GM12878 (cell line): ENCODE results near the gene TBCK. TPM values are rescaled to one million over a fixed set of nuclear protein-coding genes. Genes with fewer than 3 reads are reported as not detected.

Experiments
- ATAC-seq: fragments of 200-7000 bp; cut with Tn5 transposase; 3 replicates; pipeline ENCODE4 v1.9.1; 2020; ENCODE audit warnings: mild to moderate bottlenecking, moderate library complexity
- BruUV-seq: library from RNA; stranded (reverse); fragments of 400-500 nt; replicated peaks from 2 replicates; lab custom pipeline; 2021; lab: Mats Ljungman, UMichigan
- CTCF ChIA-PET: fragments of 300-600 bp; sonication (Branson Sonifier 250); formaldehyde crosslinking; extraction: SDS; loops from one replicate; lab custom pipeline; 2021; ENCODE audit warnings: inconsistent platforms; lab: Yijun Ruan, JAX
- POLR2A ChIA-PET: fragments of 350-600 bp; formaldehyde crosslinking; extraction: SDS; loops from one replicate; lab custom pipeline; 2021; ENCODE audit warnings: inconsistent platforms; lab: Charles Lee
- RAD21 ChIA-PET: fragments of 300-600 bp; sonication (Branson Sonifier 250); formaldehyde crosslinking; loops from one replicate; lab custom pipeline; 2023; ENCODE audit warnings: antibody characterized with exemption; ENCODE audit not compliant: unreplicated experiment; lab: Charles Lee
- SMC1A ChIA-PET: fragments of 300-600 bp; sonication (Branson Sonifier 250); formaldehyde crosslinking; loops from one replicate; lab custom pipeline; 2023; ENCODE audit not compliant: unreplicated experiment, uncharacterized antibody; lab: Charles Lee
- DNase-seq: peaks from one replicate; pipeline ENCODE4 v3.0.0-alpha.2; 2011; ENCODE audit warnings: low read depth, low spot score
- FAIRE-seq: peaks from 3 replicates; lab custom pipeline; 2011; peaks lifted over from hg19 to GRCh38; lab: Jason Lieb, UNC
- H2AFZ ChIP-seq: 2 replicates; pipeline ENCODE4 v1.6.0; 2011; ENCODE audit warnings: low read depth, low read length, control low read depth; ENCODE audit not compliant: control insufficient read depth
- H3K27ac ChIP-seq: 2 replicates; pipeline ENCODE4 v1.5.1; 2011; ENCODE audit warnings: control low read depth; ENCODE audit not compliant: control insufficient read depth, insufficient read depth
- H3K27me3 ChIP-seq, 2 experiments: replicated peaks in 1 of 2; 2 replicates each; pipeline versions ENCODE4 v1.6.0 to v1.6.1; 2011; ENCODE audit warnings: low read length in 1 of 2; ENCODE audit not compliant: control insufficient read depth in 2 of 2, insufficient read depth in 2 of 2
- H3K36me3 ChIP-seq, 2 experiments: 2 replicates each; pipeline ENCODE4 v1.5.1; 2011; ENCODE audit warnings: low read length in 1 of 2; ENCODE audit not compliant: control insufficient read depth in 2 of 2, insufficient read depth in 2 of 2
- H3K4me1 ChIP-seq: 2 replicates; pipeline ENCODE4 v1.6.1; 2011; ENCODE audit warnings: mild to moderate bottlenecking, low read length, moderate library complexity, mixed read lengths; ENCODE audit not compliant: control insufficient read depth, insufficient read depth
- H3K4me2 ChIP-seq: 2 replicates; pipeline ENCODE4 v1.6.0; 2011; ENCODE audit warnings: control low read depth; ENCODE audit not compliant: control insufficient read depth, insufficient read depth
- H3K4me3 ChIP-seq: fragments of 200-600 bp; sonication (generic); 2 replicates; pipeline ENCODE4 v1.5.1; 2016
- H3K79me2 ChIP-seq: 2 replicates; pipeline ENCODE4 v1.6.0; 2011; ENCODE audit warnings: low read length; ENCODE audit not compliant: control insufficient read depth, insufficient read depth
- H3K9ac ChIP-seq: 2 replicates; pipeline ENCODE4 v1.8.0; 2011; ENCODE audit warnings: low read length, control low read depth, mixed read lengths; ENCODE audit not compliant: control insufficient read depth, insufficient read depth
- H3K9me3 ChIP-seq: replicated peaks from 3 replicates; pipeline ENCODE4 v1.5.1; 2011; ENCODE audit warnings: mild to moderate bottlenecking, low read length; ENCODE audit not compliant: control insufficient read depth, insufficient read depth
- H4K20me1 ChIP-seq: 2 replicates; pipeline ENCODE4 v1.6.0; 2011; ENCODE audit not compliant: control insufficient read depth, insufficient read depth
- BRCA1 ChIP-seq: IDR thresholded peaks from 2 replicates; pipeline ENCODE4 v1.6.1; 2011; ENCODE audit warnings: low read depth, low read length, improper control_type of control experiment
- EGR1 ChIP-seq, 2 experiments: IDR thresholded peaks; 1 replicate in 1 of 2; 2 replicates in 1 of 2; pipeline ENCODE4 v1.6.1; 2011 to 2012; ENCODE audit warnings: low read depth in 2 of 2, low read length in 2 of 2, borderline replicate concordance in 1 of 2, mild to moderate bottlenecking in 1 of 2, moderate library complexity in 1 of 2
- IKZF2 ChIP-seq, 2 experiments: fragments of 450-650 bp; IDR thresholded peaks; 2 replicates each; pipeline ENCODE4 v1.6.1; 2017; ENCODE audit warnings: mild to moderate bottlenecking in 2 of 2, moderate library complexity in 2 of 2
- IRF3 ChIP-seq: fragments of 450-650 bp; IDR thresholded peaks from 2 replicates; pipeline ENCODE4 v1.6.1; 2014; ENCODE audit warnings: mild to moderate bottlenecking
- NFIC ChIP-seq: IDR thresholded peaks from 2 replicates; pipeline ENCODE4 v1.6.1; 2012; ENCODE audit warnings: low read depth, mild to moderate bottlenecking, inconsistent platforms, low read length, moderate library complexity
- RAD21 ChIP-seq: IDR thresholded peaks from 2 replicates; pipeline ENCODE4 v1.6.1; 2011; ENCODE audit warnings: mild to moderate bottlenecking, low read depth, low read length, moderate library complexity; ENCODE audit not compliant: insufficient read depth
- RB1 ChIP-seq: fragments of 450-650 bp; formaldehyde crosslinking; IDR thresholded peaks from 2 replicates; pipeline ENCODE4 v1.6.1; 2017; ENCODE audit warnings: mild to moderate bottlenecking, borderline replicate concordance
- SKIL ChIP-seq: fragments of 450-650 bp; IDR thresholded peaks from 2 replicates; pipeline ENCODE4 v1.6.1; 2017; ENCODE audit warnings: mild to moderate bottlenecking, low read depth, inconsistent platforms; ENCODE audit not compliant: poor library complexity, severe bottlenecking
- ZNF217 ChIP-seq: fragments of 450-650 bp; IDR thresholded peaks from 2 replicates; pipeline ENCODE4 v1.6.1; 2017; ENCODE audit warnings: antibody characterized with exemption, mild to moderate bottlenecking
- WGBS: methylation state at CpG from one replicate; pipeline ENCODE4 v1.1.6; 2016; ENCODE audit warnings: low lambda C conversion rate; ENCODE audit not compliant: insufficient replicate concordance, insufficient coverage; ENCODE audit errors: missing lambda C conversion rate; 5-methylcytosine and 5-hydroxymethylcytosine counted together
- in situ Hi-C: fragments of 300-500 bp; cut with MboI; formaldehyde crosslinking; loops from 9 replicates; pipeline ENCODE4 v1.14.3; 2018; ENCODE audit warnings: mixed read lengths
- intact Hi-C: fragments of 100-400 bp; cut with micrococcal nuclease; formaldehyde crosslinking; loops from one replicate; pipeline ENCODE4 v1.14.2; 2022; ENCODE audit not compliant: unreplicated experiment
- polyA plus RNA-seq, 11 experiments: library from polyadenylated mRNA; depleted of rRNA in 4 of 11; unstranded in 6 of 11; stranded (reverse) in 5 of 11; fragments of >200 nt; fragmentation: Nextera tagmentation in 4 of 11; fragmentation: Illumina TruSeq in 1 of 11; extraction: Ambion mirVana in 4 of 11; extraction: Trizol in 1 of 11; gene quantifications; 1 replicate in 1 of 11; 2 replicates in 10 of 11; pipeline versions ENCODE4 v1.2.1 to v1.2.3, GENCODE V29; 2011 to 2016; ENCODE audit warnings: inconsistent platforms in 2 of 11, missing spikeins in 2 of 11, low read depth in 1 of 11
- total RNA-seq, 4 experiments: library from RNA; depleted of rRNA in 3 of 4; stranded (reverse); fragments of >200 nt in 3 of 4; fragmentation: Illumina TruSeq in 1 of 4; extraction: Trizol in 1 of 4; gene quantifications; 2 replicates each; pipeline versions ENCODE4 v1.2.1 to v1.2.3, GENCODE V29; 2013 to 2021
- TF ChIP-seq, protein P1 (sequence below): fragments of 450-650 bp; conservative IDR thresholded peaks from 2 replicates; pipeline ENCODE4 v1.6.1; 2017; ENCODE audit warnings: mild to moderate bottlenecking, moderate library complexity
- TF ChIP-seq, protein P2 (sequence below): fragments of 450-650 bp; formaldehyde crosslinking; IDR thresholded peaks from 2 replicates; pipeline ENCODE4 v1.4.0; 2022; ENCODE audit warnings: mild to moderate bottlenecking, moderate library complexity

TBCK gene
- total and polyA plus RNA-seq, 10 of the 15 experiments (the other 5 are each of a cell fraction or from before 2014, with no cell fraction given) = 4.1 to 30.3 (median 20.2) TPM

GRCh38 chr4:106095408-106095807 is 220.6 kb downstream of the TBCK start (continued):
- TF ChIP-seq, protein P1, sequence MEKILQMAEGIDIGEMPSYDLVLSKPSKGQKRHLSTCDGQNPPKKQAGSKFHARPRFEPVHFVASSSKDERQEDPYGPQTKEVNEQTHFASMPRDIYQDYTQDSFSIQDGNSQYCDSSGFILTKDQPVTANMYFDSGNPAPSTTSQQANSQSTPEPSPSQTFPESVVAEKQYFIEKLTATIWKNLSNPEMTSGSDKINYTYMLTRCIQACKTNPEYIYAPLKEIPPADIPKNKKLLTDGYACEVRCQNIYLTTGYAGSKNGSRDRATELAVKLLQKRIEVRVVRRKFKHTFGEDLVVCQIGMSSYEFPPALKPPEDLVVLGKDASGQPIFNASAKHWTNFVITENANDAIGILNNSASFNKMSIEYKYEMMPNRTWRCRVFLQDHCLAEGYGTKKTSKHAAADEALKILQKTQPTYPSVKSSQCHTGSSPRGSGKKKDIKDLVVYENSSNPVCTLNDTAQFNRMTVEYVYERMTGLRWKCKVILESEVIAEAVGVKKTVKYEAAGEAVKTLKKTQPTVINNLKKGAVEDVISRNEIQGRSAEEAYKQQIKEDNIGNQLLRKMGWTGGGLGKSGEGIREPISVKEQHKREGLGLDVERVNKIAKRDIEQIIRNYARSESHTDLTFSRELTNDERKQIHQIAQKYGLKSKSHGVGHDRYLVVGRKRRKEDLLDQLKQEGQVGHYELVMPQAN = no peak
- TF ChIP-seq, all 136 proteins: peak for 0

- ATAC-seq (no peak), DNase-seq (no peak), FAIRE-seq (no peak)
- Histone ChIP-seq H3K79me2 (no peaks in the 10 kb centered on the region), H3K36me3 (peaks cover 0 to 6% of the 10 kb centered on the region in 2 experiments; a peak in 1 of 4 replicates), H2AFZ (no peak overlapping the region), H3K9me3 (peaks cover 9% of the 10 kb centered on the region; the same call in 2 of the 3 replicates), H3K27me3 (no peaks in the 10 kb centered on the region), H3K9ac (no peak overlapping the region), H3K4me2 (no peak overlapping the region), H4K20me1 (no peaks in the 10 kb centered on the region), H3K4me1 (no peaks in the 10 kb centered on the region), H3K27ac (no peak overlapping the region), H3K4me3 (no peak overlapping the region)
- intact Hi-C loops (no loop called here), in situ Hi-C loops (no loop called here)
- ChIA-PET CTCF (no interaction called here), SMC1A (no interaction called here), RAD21 (no interaction called here), POLR2A (no interaction called here)
- BruUV-seq = no TSS peak
- 95% methylated on average over 15 of the region's 24 CpGs for WGBS
- no peak for TF ChIP-seq IRF3
- TF ChIP-seq EGR1 (IDR thresholded peaks at IDR 0.05; ENCODE audit: borderline replicate concordance in 1 of 2, low read depth in 2 of 2, low read length in 2 of 2) = no peak
- no peak for TF ChIP-seq SKIL
- TF ChIP-seq, protein P2, sequence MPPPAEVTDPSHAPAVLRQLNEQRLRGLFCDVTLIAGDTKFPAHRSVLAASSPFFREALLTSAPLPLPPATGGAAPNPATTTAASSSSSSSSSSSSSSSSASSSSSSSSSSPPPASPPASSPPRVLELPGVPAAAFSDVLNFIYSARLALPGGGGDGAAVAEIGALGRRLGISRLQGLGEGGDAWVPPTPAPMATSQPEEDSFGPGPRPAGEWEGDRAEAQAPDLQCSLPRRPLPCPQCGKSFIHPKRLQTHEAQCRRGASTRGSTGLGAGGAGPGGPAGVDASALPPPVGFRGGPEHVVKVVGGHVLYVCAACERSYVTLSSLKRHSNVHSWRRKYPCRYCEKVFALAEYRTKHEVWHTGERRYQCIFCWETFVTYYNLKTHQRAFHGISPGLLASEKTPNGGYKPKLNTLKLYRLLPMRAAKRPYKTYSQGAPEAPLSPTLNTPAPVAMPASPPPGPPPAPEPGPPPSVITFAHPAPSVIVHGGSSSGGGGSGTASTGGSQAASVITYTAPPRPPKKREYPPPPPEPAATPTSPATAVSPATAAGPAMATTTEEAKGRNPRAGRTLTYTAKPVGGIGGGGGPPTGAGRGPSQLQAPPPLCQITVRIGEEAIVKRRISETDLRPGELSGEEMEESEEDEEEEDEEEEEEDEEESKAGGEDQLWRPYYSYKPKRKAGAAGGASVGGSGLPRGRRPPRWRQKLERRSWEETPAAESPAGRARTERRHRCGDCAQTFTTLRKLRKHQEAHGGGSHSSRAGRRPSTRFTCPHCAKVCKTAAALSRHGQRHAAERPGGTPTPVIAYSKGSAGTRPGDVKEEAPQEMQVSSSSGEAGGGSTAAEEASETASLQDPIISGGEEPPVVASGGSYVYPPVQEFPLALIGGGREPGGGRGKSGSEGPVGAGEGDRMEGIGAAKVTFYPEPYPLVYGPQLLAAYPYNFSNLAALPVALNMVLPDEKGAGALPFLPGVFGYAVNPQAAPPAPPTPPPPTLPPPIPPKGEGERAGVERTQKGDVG = no peak
- TF ChIP-seq NFIC = no peak
- TF ChIP-seq RAD21 = no peak
- TF ChIP-seq IKZF2 (IDR thresholded peaks at IDR 0.05) = no peak
- no peak for TF ChIP-seq BRCA1
- TF ChIP-seq ZNF217 = no peak
- no peak for TF ChIP-seq RB1
Observed at GRCh38 chr4:106092361-106093040, 223.5 kb downstream of the TBCK start.
